OCI-LY7 (cell line): Measurements from ENCODE around the gene MAGED4. TPM values are rescaled to one million over a fixed set of nuclear protein-coding genes. Genes with fewer than 3 reads are reported as not detected.
A peak's percentile ranks its signal among the peaks of the same experiment; 100 is the strongest.

ENCODE experiments used
- BruUV-seq: library from RNA; stranded (reverse); fragments of 400-500 nt; replicated peaks from 2 replicates; lab custom pipeline; 2021; lab: Mats Ljungman, UMichigan
- CTCF ChIA-PET: fragments of 300-600 bp; sonication (Branson Sonifier 250); formaldehyde crosslinking; loops from one replicate; lab custom pipeline; 2022; ENCODE audit warnings: antibody characterized with exemption; ENCODE audit not compliant: unreplicated experiment; lab: Charles Lee
- POLR2A ChIA-PET: fragments of 300-600 bp; sonication (Branson Sonifier 250); formaldehyde crosslinking; loops from one replicate; lab custom pipeline; 2022; ENCODE audit warnings: antibody characterized with exemption; lab: Charles Lee
- DNase-seq: peaks from one replicate; pipeline ENCODE4 v3.0.0-alpha.2; 2015; ENCODE audit warnings: low spot score
- H2AFZ ChIP-seq: fragments of 200-600 bp; sonication (generic), shearing (Covaris generic); 2 replicates; pipeline ENCODE4 v1.6.1; 2014; ENCODE audit warnings: mild to moderate bottlenecking, antibody characterized with exemption, low read length, moderate library complexity
- H3K27ac ChIP-seq: fragments of 200-600 bp; sonication (generic); 2 replicates; pipeline ENCODE4 v1.5.1; 2014; ENCODE audit warnings: mixed run types, low read depth, mild to moderate bottlenecking, moderate library complexity, low read length, inconsistent platforms; ENCODE audit not compliant: poor library complexity, severe bottlenecking
- H3K36me3 ChIP-seq: fragments of 200-600 bp; sonication (generic); 2 replicates; pipeline ENCODE4 v1.6.1; 2014; ENCODE audit warnings: mild to moderate bottlenecking, antibody characterized with exemption, low read length, moderate library complexity, mixed read lengths; ENCODE audit not compliant: insufficient read depth
- H3K4me1 ChIP-seq: fragments of 200-600 bp; sonication (generic); 2 replicates; pipeline ENCODE4 v1.5.1; 2014; ENCODE audit warnings: mild to moderate bottlenecking, low read length; ENCODE audit not compliant: insufficient read depth, poor library complexity, severe bottlenecking
- H3K4me2 ChIP-seq: fragments of 200-600 bp; sonication (generic); 2 replicates; pipeline ENCODE4 v1.6.1; 2014; ENCODE audit warnings: mild to moderate bottlenecking, low read length
- H3K4me3 ChIP-seq: fragments of 200-600 bp; sonication (generic); 2 replicates; pipeline ENCODE4 v1.5.1; 2014; ENCODE audit warnings: mild to moderate bottlenecking, low read depth, low read length; ENCODE audit not compliant: poor library complexity, severe bottlenecking
- H3K79me2 ChIP-seq: fragments of 200-600 bp; sonication (generic); 2 replicates; pipeline ENCODE4 v1.6.1; 2016; ENCODE audit warnings: low read depth, mild to moderate bottlenecking, low read length, moderate library complexity, mixed read lengths; ENCODE audit not compliant: insufficient read depth
- H3K9me2 ChIP-seq: fragments of 200-600 bp; sonication (generic); 2 replicates; pipeline ENCODE4 v1.6.1; 2016; ENCODE audit warnings: mild to moderate bottlenecking, low read length, mixed read lengths; ENCODE audit not compliant: insufficient read depth
- H3K9me3 ChIP-seq: fragments of 200-600 bp; sonication (generic); 2 replicates; pipeline ENCODE4 v1.6.1; 2014; ENCODE audit warnings: mild to moderate bottlenecking, mixed run types, low read length, mixed read lengths
- H4K20me1 ChIP-seq: fragments of 200-600 bp; sonication (generic); 2 replicates; pipeline ENCODE4 v1.6.1; 2014; ENCODE audit warnings: mild to moderate bottlenecking, antibody characterized with exemption, low read length, moderate library complexity, mixed read lengths; ENCODE audit not compliant: insufficient read depth
- CTCF ChIP-seq: fragments of 200-600 bp; sonication (generic); conservative IDR thresholded peaks from 2 replicates; pipeline ENCODE4 v1.5.1; 2014; ENCODE audit warnings: mild to moderate bottlenecking, antibody characterized with exemption, low read length, moderate library complexity, mixed read lengths
- EZH2phosphoT487 ChIP-seq: fragments of 200-600 bp; sonication (generic); IDR thresholded peaks from 2 replicates; pipeline ENCODE4 v1.6.1; 2018; ENCODE audit warnings: low read depth, borderline replicate concordance, mild to moderate bottlenecking, mixed run types, antibody characterized with exemption, low read length, moderate library complexity, mixed read lengths
- intact Hi-C: fragments of 100-400 bp; cut with micrococcal nuclease; formaldehyde crosslinking; loops from one replicate; pipeline ENCODE4 v1.10.0; 2022; ENCODE audit not compliant: unreplicated experiment
- small RNA-seq: library from RNA; depleted of rRNA; stranded (forward); fragments of <200 nt; gene quantifications from one replicate; pipeline ENCODE3, GENCODE V24; 2014
- total RNA-seq, 2 experiments: library from RNA; depleted of rRNA in 1 of 2; stranded (reverse); fragments of >200 nt in 1 of 2; shearing (Covaris generic) in 1 of 2; gene quantifications; 2 replicates each; pipeline ENCODE4 v1.2.3, GENCODE V29; 2014 to 2022

MAGED4 gene
- total RNA-seq, 2 experiments from 2014 or later = 4.0 to 6.6 TPM

DNA sequence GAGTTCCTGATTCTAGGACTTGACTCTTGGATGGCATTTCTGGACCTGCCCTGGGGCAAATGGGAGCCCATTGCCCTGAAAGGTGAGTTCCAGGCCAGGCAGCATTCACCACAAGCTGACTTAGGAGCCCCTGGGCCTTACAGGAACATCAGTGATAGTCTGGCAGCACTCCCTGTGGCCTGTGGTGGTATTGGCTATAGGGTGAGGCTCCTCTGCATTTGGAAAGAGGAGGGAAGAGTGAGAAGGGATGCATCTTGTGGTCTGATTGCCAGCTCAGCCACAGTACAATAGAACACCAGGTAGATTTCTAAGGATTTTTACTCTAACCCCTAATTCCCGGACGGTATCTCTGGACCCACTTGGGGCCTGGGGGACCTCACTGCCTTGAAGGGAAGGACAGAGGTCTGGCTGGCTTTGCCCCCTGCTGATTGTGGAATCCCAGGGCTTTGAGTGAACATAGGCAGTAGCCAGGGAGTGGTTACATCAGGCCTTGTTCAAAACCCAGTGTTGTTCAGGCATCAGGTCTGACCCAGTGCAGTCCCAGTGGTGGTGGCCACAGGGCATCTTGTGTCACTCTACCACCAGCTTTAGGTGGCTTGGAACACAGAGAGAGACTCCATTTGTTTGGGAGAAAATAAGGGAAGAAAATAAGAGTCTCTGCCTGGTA is 32.9 kb downstream of the MAGED4 start:
- TF ChIP-seq EZH2phosphoT487 = no peak
- no peak for TF ChIP-seq CTCF
- no peak overlapping the region for H3K4me2 ChIP-seq
- ChIA-PET POLR2A (interaction anchor here (0.6 kb wide), 1 partner anchor 391 kb away, joined by 3 read pairs; no protein-coding TSS in a partner anchor), CTCF (no interaction called here)
- no peak overlapping the region for H3K4me3 ChIP-seq
- no peaks in the 10 kb centered on the region for H3K4me1 ChIP-seq
- no peaks in the 10 kb centered on the region for H3K9me2 ChIP-seq
- H4K20me1 ChIP-seq = no peaks in the 10 kb centered on the region
- DNase-seq = peak; percentile 1
- H3K9me3 ChIP-seq = no peaks in the 10 kb centered on the region
- H3K36me3 ChIP-seq = no peaks in the 10 kb centered on the region
- no peak overlapping the region for H3K27ac ChIP-seq
- intact Hi-C loops = no loop called here
- no peak overlapping the region for H2AFZ ChIP-seq
- no TSS peak for BruUV-seq
- H3K79me2 ChIP-seq = no peaks in the 10 kb centered on the region

DNA sequence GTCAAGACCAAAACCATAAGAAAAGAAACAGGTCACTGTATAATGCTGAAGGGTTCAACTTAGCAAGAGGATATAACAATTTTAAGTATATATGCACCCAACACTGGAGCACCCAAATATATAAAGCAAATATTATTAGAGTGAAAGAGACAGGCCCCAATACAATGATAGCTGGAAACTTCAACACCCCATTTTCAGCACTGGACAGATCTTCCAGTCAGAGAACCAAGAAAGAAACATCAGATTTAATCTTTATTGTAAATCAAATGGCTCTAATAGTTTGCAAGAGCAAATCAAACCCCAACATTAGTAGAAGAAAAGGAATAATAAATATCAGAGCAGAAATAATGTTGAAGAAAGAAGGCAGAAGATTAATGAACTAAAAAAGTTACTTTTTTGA is 36.2 kb downstream of the MAGED4 start:
- no TSS peak for BruUV-seq
- H3K4me1 ChIP-seq = no peaks in the 10 kb centered on the region

More for the DNA sequence above, 36.2 kb downstream of the MAGED4 start:
- Histone ChIP-seq H3K79me2 (no peaks in the 10 kb centered on the region), H3K4me2 (no peak overlapping the region), H3K36me3 (no peaks in the 10 kb centered on the region), H3K27ac (no peak overlapping the region), H2AFZ (no peak overlapping the region), H4K20me1 (no peaks in the 10 kb centered on the region), H3K4me3 (no peak overlapping the region), H3K9me3 (no peaks in the 10 kb centered on the region), H3K9me2 (no peaks in the 10 kb centered on the region)
- DNase-seq = no peak
- intact Hi-C loops = no loop called here
- CTCF ChIA-PET = no interaction called here
- TF ChIP-seq CTCF = no peak
- no peak for TF ChIP-seq EZH2phosphoT487
- POLR2A ChIA-PET = no interaction called here

Small RNAs within 50 kb of the gene (small RNA-seq; reads per million reads assigned to genes)
- not detected for gene SNORA11D

Other genes with a start within 250 kb of the MAGED4 start
- gene MAGED4B, start 115.7 kb upstream of the MAGED4 start, total RNA-seq (2014; rRNA removed; shearing (Covaris generic)) = 9.2 and 12.2 TPM in 2 replicates
- 7.4 and 10.5 TPM in 2 replicates for gene MAGED4B, start 115.7 kb upstream of the MAGED4 start, total RNA-seq (2022)
- not detected in 2 replicates for gene XAGE2, start 184.1 kb downstream of the MAGED4 start, total RNA-seq (2014; rRNA removed; shearing (Covaris generic))
- gene XAGE2, start 184.1 kb downstream of the MAGED4 start, total RNA-seq (2022) = not detected in 2 replicates